ENCODE data around the gene DRD3.

DRD3 gene

GRCh38 chr3:114101101-114101500 lies 77.8 kb downstream of the DRD3 start:
- DNase-seq (ENCODE audit: low read depth) = no peak
- no peak for TF ChIP-seq CTCF (conservative IDR thresholded peaks at IDR 0.05; ENCODE audit: low read length)
- no peak overlapping the region for H3K4me3 ChIP-seq (ENCODE audit: low read length)

DNA sequence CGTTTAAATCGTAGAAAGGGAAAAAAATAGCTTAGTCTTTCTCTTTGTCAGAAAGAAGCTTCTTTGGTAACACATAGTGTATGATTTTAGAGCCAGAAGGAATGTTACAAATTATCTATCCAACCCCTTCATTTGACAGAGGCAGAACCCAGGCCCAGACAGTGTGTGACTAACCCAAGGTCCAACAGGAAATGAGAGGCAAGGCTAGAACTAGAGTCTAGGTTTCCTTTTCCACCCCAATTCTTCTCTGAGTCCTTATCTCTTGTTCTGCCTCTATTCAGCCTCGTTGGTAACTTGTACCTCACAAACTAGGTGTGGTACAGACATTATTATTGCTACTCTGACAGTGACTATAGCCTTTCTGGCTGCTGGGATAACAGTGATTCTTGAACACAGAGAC lies 83.1 kb downstream of the DRD3 start:
- no peak overlapping the region for H3K4me3 ChIP-seq (ENCODE audit: low read length)
- no peak for DNase-seq (ENCODE audit: low read depth)
- TF ChIP-seq CTCF (conservative IDR thresholded peaks at IDR 0.05; ENCODE audit: low read length) = no peak

GRCh38 chr3:114093596-114093995 lies 85.3 kb downstream of the DRD3 start:
- H3K4me3 ChIP-seq (ENCODE audit: low read length) = no peak overlapping the region
- peak; percentile 79 for DNase-seq (ENCODE audit: low read depth)
- no peak for TF ChIP-seq CTCF (conservative IDR thresholded peaks at IDR 0.05; ENCODE audit: low read length)

GRCh38 chr3:114093016-114093380 lies 85.9 kb downstream of the DRD3 start:
- peak; percentile 41 for DNase-seq (ENCODE audit: low read depth)
- H3K4me3 ChIP-seq (ENCODE audit: low read length) = no peak overlapping the region
- TF ChIP-seq CTCF (conservative IDR thresholded peaks at IDR 0.05; ENCODE audit: low read length) = no peak

GRCh38 chr3:114092151-114093015 lies 86.5 kb downstream of the DRD3 start:
- H3K4me3 ChIP-seq (ENCODE audit: low read length) = no peak overlapping the region
- TF ChIP-seq CTCF (conservative IDR thresholded peaks at IDR 0.05; ENCODE audit: low read length) = no peak
- no peak for DNase-seq (ENCODE audit: low read depth)

DNA sequence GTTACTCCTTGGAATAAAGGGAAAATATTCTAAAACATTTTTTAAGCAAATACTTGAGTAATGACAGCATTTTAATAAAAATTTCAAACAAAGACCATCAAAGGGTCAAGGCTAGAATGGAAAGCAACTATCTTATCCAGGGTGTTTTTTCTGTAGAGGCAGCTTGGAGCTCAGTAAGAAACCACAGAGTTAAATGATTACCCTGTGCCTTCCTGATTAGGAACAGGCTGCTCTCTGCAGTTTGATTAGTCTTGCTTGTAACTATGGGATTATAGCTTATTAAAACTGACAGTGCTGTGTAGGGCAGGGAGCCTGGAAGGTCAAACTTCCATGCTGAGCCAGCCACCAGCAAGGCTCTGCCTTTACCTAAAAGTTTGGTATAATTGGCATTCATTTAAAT lies 89.2 kb downstream of the DRD3 start:
- no peak for DNase-seq (ENCODE audit: low read depth)
- H3K4me3 ChIP-seq (ENCODE audit: low read length) = no peak overlapping the region
- TF ChIP-seq CTCF (conservative IDR thresholded peaks at IDR 0.05; ENCODE audit: low read length) = no peak

GRCh38 chr3:114086356-114086755 lies 92.5 kb downstream of the DRD3 start:
- no peak overlapping the region for H3K4me3 ChIP-seq (ENCODE audit: low read length)
- no peak for DNase-seq (ENCODE audit: low read depth)
- TF ChIP-seq CTCF (conservative IDR thresholded peaks at IDR 0.05; ENCODE audit: low read length) = no peak
